ENCODE measurements around the gene C19orf73.

GRCh38 chr19:49080392-49080791 lies 38.6 kb downstream of the C19orf73 start:
- no peak for TF ChIP-seq POLR2AphosphoS5 (IDR thresholded peaks at IDR 0.05; ENCODE audit: insufficient read depth in 1 of 2, low read depth in 1 of 2)
- TF ChIP-seq, protein P1, sequence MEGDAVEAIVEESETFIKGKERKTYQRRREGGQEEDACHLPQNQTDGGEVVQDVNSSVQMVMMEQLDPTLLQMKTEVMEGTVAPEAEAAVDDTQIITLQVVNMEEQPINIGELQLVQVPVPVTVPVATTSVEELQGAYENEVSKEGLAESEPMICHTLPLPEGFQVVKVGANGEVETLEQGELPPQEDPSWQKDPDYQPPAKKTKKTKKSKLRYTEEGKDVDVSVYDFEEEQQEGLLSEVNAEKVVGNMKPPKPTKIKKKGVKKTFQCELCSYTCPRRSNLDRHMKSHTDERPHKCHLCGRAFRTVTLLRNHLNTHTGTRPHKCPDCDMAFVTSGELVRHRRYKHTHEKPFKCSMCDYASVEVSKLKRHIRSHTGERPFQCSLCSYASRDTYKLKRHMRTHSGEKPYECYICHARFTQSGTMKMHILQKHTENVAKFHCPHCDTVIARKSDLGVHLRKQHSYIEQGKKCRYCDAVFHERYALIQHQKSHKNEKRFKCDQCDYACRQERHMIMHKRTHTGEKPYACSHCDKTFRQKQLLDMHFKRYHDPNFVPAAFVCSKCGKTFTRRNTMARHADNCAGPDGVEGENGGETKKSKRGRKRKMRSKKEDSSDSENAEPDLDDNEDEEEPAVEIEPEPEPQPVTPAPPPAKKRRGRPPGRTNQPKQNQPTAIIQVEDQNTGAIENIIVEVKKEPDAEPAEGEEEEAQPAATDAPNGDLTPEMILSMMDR (IDR thresholded peaks at IDR 0.05): no peak
